GM12872 (cell line): ENCODE measurements around the gene SULF2.

Experiments
- CTCF ChIP-seq: IDR thresholded peaks from 3 replicates; pipeline ENCODE4 v1.5.1; 2011; ENCODE audit warnings: low read depth, mild to moderate bottlenecking, low read length, moderate library complexity; ENCODE audit not compliant: insufficient read depth

The SULF2 gene

GRCh38 chr20:47737923-47738322 lies 47.4 kb downstream of the SULF2 start:
- TF ChIP-seq CTCF = no peak

- no peak for TF ChIP-seq CTCF
These were observed 48.6 kb downstream of the SULF2 start for GRCh38 chr20:47736570-47737152.

- no peak for TF ChIP-seq CTCF
These were observed 49.6 kb downstream of the SULF2 start for GRCh38 chr20:47735412-47736400.

GRCh38 chr20:47734870-47735269 lies 50.4 kb downstream of the SULF2 start:
- TF ChIP-seq CTCF = no peak

- no peak for TF ChIP-seq CTCF
These were observed 51.4 kb downstream of the SULF2 start for GRCh38 chr20:47733892-47734291.

GRCh38 chr20:47730744-47731143 lies 54.5 kb downstream of the SULF2 start:
- TF ChIP-seq CTCF = no peak

GRCh38 chr20:47729472-47729871 lies 55.8 kb downstream of the SULF2 start:
- no peak for TF ChIP-seq CTCF
